Suppressor macrophage treated with lipopolysaccharide for 1 hour (primary cell): ENCODE results near the gene PLXNA2.

Experiments
- DNase-seq, 3 donors: peaks; one replicate each; pipeline ENCODE4 v3.0.0-alpha.2; 2020 to 2022

Gene PLXNA2

GRCh38 chr1:208202333-208202995 lies 41.7 kb downstream of the PLXNA2 start:
- DNase-seq, result no peak

- no peak for DNase-seq
These were observed 43.0 kb downstream of the PLXNA2 start for GRCh38 chr1:208201229-208201628.

GRCh38 chr1:208200116-208200515 lies 44.1 kb downstream of the PLXNA2 start:
- no peak for DNase-seq

- DNase-seq, result no peak
These were observed 45.9 kb downstream of the PLXNA2 start for GRCh38 chr1:208198236-208198635.

GRCh38 chr1:208194944-208195343 lies 49.2 kb downstream of the PLXNA2 start:
- no peak for DNase-seq

GRCh38 chr1:208192995-208193394 lies 51.2 kb downstream of the PLXNA2 start:
- peak; percentile 22 to 45 (median 36) for DNase-seq

GRCh38 chr1:208190784-208191183 lies 53.4 kb downstream of the PLXNA2 start:
- DNase-seq, result no peak

- no peak for DNase-seq
These were observed 54.5 kb downstream of the PLXNA2 start for GRCh38 chr1:208189716-208190115.

GRCh38 chr1:208189183-208189582 lies 55.0 kb downstream of the PLXNA2 start:
- DNase-seq, result no peak

GRCh38 chr1:208188607-208189006 lies 55.6 kb downstream of the PLXNA2 start:
- DNase-seq, result no peak

- DNase-seq, result peak in 1 of 3 donors; percentile 14
These were observed 56.6 kb downstream of the PLXNA2 start for GRCh38 chr1:208187499-208188041.

- DNase-seq, result no peak
These were observed 58.4 kb downstream of the PLXNA2 start for GRCh38 chr1:208185801-208186231.

- no peak for DNase-seq
These were observed 59.1 kb downstream of the PLXNA2 start for GRCh38 chr1:208184966-208185654.

- peak; percentile 61 to 72 (median 62) for DNase-seq
These were observed 59.9 kb downstream of the PLXNA2 start for GRCh38 chr1:208183977-208184911.

GRCh38 chr1:208182880-208183645 lies 61.1 kb downstream of the PLXNA2 start:
- DNase-seq, result no peak

GRCh38 chr1:208181364-208181763 lies 62.8 kb downstream of the PLXNA2 start:
- no peak for DNase-seq

GRCh38 chr1:208180421-208180820 lies 63.8 kb downstream of the PLXNA2 start:
- DNase-seq, result no peak

- DNase-seq, result peak in 1 of 3 donors; percentile 39
These were observed 64.2 kb downstream of the PLXNA2 start for GRCh38 chr1:208179961-208180409.

- DNase-seq, result no peak
These were observed 64.8 kb downstream of the PLXNA2 start for GRCh38 chr1:208179263-208179816.

GRCh38 chr1:208178091-208178529 lies 66.1 kb downstream of the PLXNA2 start:
- no peak for DNase-seq

- DNase-seq, result no peak
These were observed 66.5 kb downstream of the PLXNA2 start for GRCh38 chr1:208177656-208178055.

GRCh38 chr1:208176649-208177048 lies 67.5 kb downstream of the PLXNA2 start:
- no peak for DNase-seq
